ENCODE results near the gene ADCY9.

The ADCY9 gene

GRCh38 chr16:3971706-3972105, 144.5 kb downstream of the ADCY9 start:
- Histone ChIP-seq H3K79me2 (ENCODE audit: control insufficient read depth, low read length) (no peaks in the 10 kb centered on the region), H3K4me2 (ENCODE audit: low read length) (no peak overlapping the region), H3K27me3 (ENCODE audit: control insufficient read depth, low read length) (no peaks in the 10 kb centered on the region), H3F3A (ENCODE audit: control insufficient read depth, insufficient read depth) (no peaks in the 10 kb centered on the region), H3K9me3 (ENCODE audit: control insufficient read depth, insufficient read depth, low read length) (no peaks in the 10 kb centered on the region), H3K4me1 (ENCODE audit: control insufficient read depth, low read length) (no peaks in the 10 kb centered on the region), H3K4me3 (ENCODE audit: low read length) (no peak overlapping the region), H3K27ac (ENCODE audit: low read depth, low read length) (no peak overlapping the region), H3K9me2 (replicated peaks; ENCODE audit: control insufficient read depth, low read length) (no peaks in the 10 kb centered on the region), H3K36me3 (ENCODE audit: control insufficient read depth, low read length) (no peaks in the 10 kb centered on the region), H4K20me1 (ENCODE audit: control insufficient read depth, insufficient read depth, low read depth, low read length) (no peaks in the 10 kb centered on the region)
- no peak for TF ChIP-seq EZH2phosphoT487 (IDR thresholded peaks at IDR 0.05; ENCODE audit: borderline replicate concordance, low read length)
- TF ChIP-seq CTCF (IDR thresholded peaks at IDR 0.05; ENCODE audit: low read depth, low read length, poor library complexity, severe bottlenecking), result no peak

GRCh38 chr16:3971261-3971660, 145.0 kb downstream of the ADCY9 start:
- Histone ChIP-seq H3K4me1 (ENCODE audit: control insufficient read depth, low read length) (no peaks in the 10 kb centered on the region), H3K4me3 (ENCODE audit: low read length) (no peak overlapping the region), H3F3A (ENCODE audit: control insufficient read depth, insufficient read depth) (no peaks in the 10 kb centered on the region), H4K20me1 (ENCODE audit: control insufficient read depth, insufficient read depth, low read depth, low read length) (no peaks in the 10 kb centered on the region), H3K9me3 (ENCODE audit: control insufficient read depth, insufficient read depth, low read length) (no peaks in the 10 kb centered on the region), H3K36me3 (ENCODE audit: control insufficient read depth, low read length) (no peaks in the 10 kb centered on the region), H3K27ac (ENCODE audit: low read depth, low read length) (no peak overlapping the region), H3K27me3 (ENCODE audit: control insufficient read depth, low read length) (no peaks in the 10 kb centered on the region), H3K79me2 (ENCODE audit: control insufficient read depth, low read length) (no peaks in the 10 kb centered on the region), H3K9me2 (replicated peaks; ENCODE audit: control insufficient read depth, low read length) (no peaks in the 10 kb centered on the region), H3K4me2 (ENCODE audit: low read length) (no peak overlapping the region)
- TF ChIP-seq EZH2phosphoT487 (IDR thresholded peaks at IDR 0.05; ENCODE audit: borderline replicate concordance, low read length) (no peak), CTCF (IDR thresholded peaks at IDR 0.05; ENCODE audit: low read depth, low read length, poor library complexity, severe bottlenecking) (no peak)

- H3K4me2 ChIP-seq (ENCODE audit: low read length), result no peak overlapping the region
- H3K27me3 ChIP-seq (ENCODE audit: control insufficient read depth, low read length), result no peaks in the 10 kb centered on the region
- TF ChIP-seq CTCF (IDR thresholded peaks at IDR 0.05; ENCODE audit: low read depth, low read length, poor library complexity, severe bottlenecking), result no peak
- TF ChIP-seq EZH2phosphoT487 (IDR thresholded peaks at IDR 0.05; ENCODE audit: borderline replicate concordance, low read length), result no peak
Observed at GRCh38 chr16:3968551-3968950, 147.7 kb downstream of the ADCY9 start.

DNA sequence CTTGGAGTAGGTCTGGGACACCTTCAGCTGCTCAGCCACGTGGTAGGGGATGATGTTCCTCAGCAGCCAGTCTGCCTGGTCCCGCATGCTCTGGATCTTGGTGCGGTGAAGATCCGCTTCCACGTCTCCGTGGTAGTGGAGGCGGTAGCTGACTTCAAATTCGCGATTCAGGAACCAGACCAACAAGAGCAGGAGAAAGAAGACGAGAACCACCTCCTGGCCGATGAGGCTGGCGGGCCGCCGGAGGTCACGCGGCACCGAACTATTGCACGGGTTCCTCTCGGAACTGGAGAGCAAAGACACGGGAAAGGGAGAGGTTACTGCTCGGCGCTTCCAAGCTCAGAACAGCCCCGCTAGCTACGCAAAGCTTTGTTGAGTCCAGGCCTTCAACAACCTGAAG, 149.6 kb downstream of the ADCY9 start:
- Histone ChIP-seq H3K27me3 (ENCODE audit: control insufficient read depth, low read length) (no peaks in the 10 kb centered on the region), H3K4me3 (ENCODE audit: low read length) (no peak overlapping the region), H3K9me2 (replicated peaks; ENCODE audit: control insufficient read depth, low read length) (no peaks in the 10 kb centered on the region), H3K79me2 (ENCODE audit: control insufficient read depth, low read length) (no peaks in the 10 kb centered on the region), H3K9me3 (ENCODE audit: control insufficient read depth, insufficient read depth, low read length) (no peaks in the 10 kb centered on the region), H3F3A (ENCODE audit: control insufficient read depth, insufficient read depth) (no peaks in the 10 kb centered on the region), H3K4me1 (ENCODE audit: control insufficient read depth, low read length) (no peaks in the 10 kb centered on the region), H3K36me3 (ENCODE audit: control insufficient read depth, low read length) (no peaks in the 10 kb centered on the region), H3K4me2 (ENCODE audit: low read length) (no peak overlapping the region), H4K20me1 (ENCODE audit: control insufficient read depth, insufficient read depth, low read depth, low read length) (no peaks in the 10 kb centered on the region), H3K27ac (ENCODE audit: low read depth, low read length) (no peak overlapping the region)
- no peak for TF ChIP-seq CTCF (IDR thresholded peaks at IDR 0.05; ENCODE audit: low read depth, low read length, poor library complexity, severe bottlenecking)
- no peak for TF ChIP-seq EZH2phosphoT487 (IDR thresholded peaks at IDR 0.05; ENCODE audit: borderline replicate concordance, low read length)

More at GRCh38 chr16:3968551-3968950, 147.7 kb downstream of the ADCY9 start:
- Histone ChIP-seq H3K9me2 (replicated peaks; ENCODE audit: control insufficient read depth, low read length) (no peaks in the 10 kb centered on the region), H3K9me3 (ENCODE audit: control insufficient read depth, insufficient read depth, low read length) (no peaks in the 10 kb centered on the region), H3K27ac (ENCODE audit: low read depth, low read length) (no peak overlapping the region), H3K79me2 (ENCODE audit: control insufficient read depth, low read length) (no peaks in the 10 kb centered on the region), H4K20me1 (ENCODE audit: control insufficient read depth, insufficient read depth, low read depth, low read length) (no peaks in the 10 kb centered on the region), H3K4me3 (ENCODE audit: low read length) (no peak overlapping the region), H3K36me3 (ENCODE audit: control insufficient read depth, low read length) (no peaks in the 10 kb centered on the region), H3K4me1 (ENCODE audit: control insufficient read depth, low read length) (no peaks in the 10 kb centered on the region), H3F3A (ENCODE audit: control insufficient read depth, insufficient read depth) (no peaks in the 10 kb centered on the region)

All from DOHH2 (cell line).